OCI-LY1 (cell line): ENCODE data around the gene UMODL1.

ENCODE experiments used
- H2AFZ ChIP-seq: fragments of 200-600 bp; sonication (generic), shearing (Covaris generic); 2 replicates; pipeline ENCODE4 v1.6.0; 2014; ENCODE audit warnings: antibody characterized with exemption, mild to moderate bottlenecking, low read length
- H3F3A ChIP-seq: fragments of 200-600 bp; sonication (generic), shearing (Covaris generic); 2 replicates; pipeline ENCODE4 v1.6.0; 2014; ENCODE audit warnings: mild to moderate bottlenecking, antibody characterized with exemption, low read length, moderate library complexity; ENCODE audit not compliant: insufficient read depth
- H3K27ac ChIP-seq: fragments of 200-600 bp; sonication (generic); 2 replicates; pipeline ENCODE4 v1.5.1; 2014; ENCODE audit warnings: low read length, mixed run types, mild to moderate bottlenecking, low read depth; ENCODE audit not compliant: poor library complexity, severe bottlenecking
- H3K27me3 ChIP-seq: fragments of 200-600 bp; sonication (generic); 2 replicates; pipeline ENCODE4 v1.6.0; 2014; ENCODE audit warnings: antibody characterized with exemption, mild to moderate bottlenecking, low read length, moderate library complexity; ENCODE audit not compliant: insufficient read depth
- H3K36me3 ChIP-seq: fragments of 200-600 bp; sonication (generic); 2 replicates; pipeline ENCODE4 v1.6.1; 2014; ENCODE audit warnings: mild to moderate bottlenecking, antibody characterized with exemption, low read length, moderate library complexity, mixed read lengths; ENCODE audit not compliant: insufficient read depth
- H3K4me1 ChIP-seq: fragments of 200-600 bp; sonication (generic); 2 replicates; pipeline ENCODE4 v1.5.1; 2014; ENCODE audit warnings: mild to moderate bottlenecking, low read length, moderate library complexity; ENCODE audit not compliant: insufficient read depth, severe bottlenecking
- H3K4me2 ChIP-seq: fragments of 200-600 bp; sonication (generic), shearing (Covaris generic); 2 replicates; pipeline ENCODE4 v1.6.1; 2014; ENCODE audit warnings: low read length
- H3K4me3 ChIP-seq: fragments of 200-600 bp; sonication (generic); 2 replicates; pipeline ENCODE4 v1.5.1; 2014; ENCODE audit warnings: low read length, low read depth, mild to moderate bottlenecking, mixed read lengths; ENCODE audit not compliant: poor library complexity, severe bottlenecking
- H3K79me2 ChIP-seq: fragments of 200-600 bp; shearing (Covaris generic); 2 replicates; pipeline ENCODE4 v1.6.1; 2016; ENCODE audit warnings: mixed run types, low read length, mixed read lengths; ENCODE audit not compliant: insufficient read depth
- H3K9ac ChIP-seq: fragments of 200-600 bp; sonication (generic), shearing (Covaris generic); 2 replicates; pipeline ENCODE4 v1.6.1; 2014; ENCODE audit warnings: mild to moderate bottlenecking, low read length, mixed read lengths
- H3K9me2 ChIP-seq: fragments of 200-600 bp; sonication (generic), shearing (Covaris generic); 2 replicates; pipeline ENCODE4 v1.6.1; 2014; ENCODE audit warnings: low read depth, mild to moderate bottlenecking, low read length, mixed read lengths
- H3K9me3 ChIP-seq: fragments of 200-600 bp; shearing (Covaris generic); 2 replicates; pipeline ENCODE4 v1.6.1; 2014; ENCODE audit warnings: low read length, mixed read lengths
- H4K20me1 ChIP-seq: fragments of 200-600 bp; sonication (generic), shearing (Covaris generic); 2 replicates; pipeline ENCODE4 v1.6.0; 2016; ENCODE audit warnings: mild to moderate bottlenecking, low read length; ENCODE audit not compliant: insufficient read depth
- EZH2 ChIP-seq: fragments of 200-600 bp; sonication (generic), shearing (Covaris generic); IDR thresholded peaks from 2 replicates; pipeline ENCODE4 v1.8.0; 2017; ENCODE audit warnings: borderline replicate concordance, mixed run types, mild to moderate bottlenecking, antibody characterized with exemption, low read length, moderate library complexity, mixed read lengths
- TF ChIP-seq, protein P1 (sequence below): fragments of 200-600 bp; sonication (generic), shearing (Covaris generic); IDR thresholded peaks from 2 replicates; pipeline ENCODE4 v1.5.1; 2017; ENCODE audit warnings: mild to moderate bottlenecking, antibody characterized with exemption, low read length, moderate library complexity, mixed read lengths

UMODL1 gene

GRCh38 chr21:42182713-42183371 lies 111.7 kb downstream of the UMODL1 start:
- Histone ChIP-seq H3F3A (no peaks in the 10 kb centered on the region), H3K27me3 (no peaks in the 10 kb centered on the region), H3K79me2 (no peaks in the 10 kb centered on the region), H3K4me1 (peaks cover 6% of the 10 kb centered on the region), H3K9me2 (no peaks in the 10 kb centered on the region), H3K27ac (no peak overlapping the region), H3K9me3 (peaks cover 13% of the 10 kb centered on the region), H3K4me3 (no peak overlapping the region), H3K9ac (no peak overlapping the region), H3K4me2 (no peak overlapping the region), H2AFZ (no peak overlapping the region), H4K20me1 (no peaks in the 10 kb centered on the region), H3K36me3 (no peaks in the 10 kb centered on the region)
- TF ChIP-seq EZH2 = no peak
- TF ChIP-seq, protein P1, sequence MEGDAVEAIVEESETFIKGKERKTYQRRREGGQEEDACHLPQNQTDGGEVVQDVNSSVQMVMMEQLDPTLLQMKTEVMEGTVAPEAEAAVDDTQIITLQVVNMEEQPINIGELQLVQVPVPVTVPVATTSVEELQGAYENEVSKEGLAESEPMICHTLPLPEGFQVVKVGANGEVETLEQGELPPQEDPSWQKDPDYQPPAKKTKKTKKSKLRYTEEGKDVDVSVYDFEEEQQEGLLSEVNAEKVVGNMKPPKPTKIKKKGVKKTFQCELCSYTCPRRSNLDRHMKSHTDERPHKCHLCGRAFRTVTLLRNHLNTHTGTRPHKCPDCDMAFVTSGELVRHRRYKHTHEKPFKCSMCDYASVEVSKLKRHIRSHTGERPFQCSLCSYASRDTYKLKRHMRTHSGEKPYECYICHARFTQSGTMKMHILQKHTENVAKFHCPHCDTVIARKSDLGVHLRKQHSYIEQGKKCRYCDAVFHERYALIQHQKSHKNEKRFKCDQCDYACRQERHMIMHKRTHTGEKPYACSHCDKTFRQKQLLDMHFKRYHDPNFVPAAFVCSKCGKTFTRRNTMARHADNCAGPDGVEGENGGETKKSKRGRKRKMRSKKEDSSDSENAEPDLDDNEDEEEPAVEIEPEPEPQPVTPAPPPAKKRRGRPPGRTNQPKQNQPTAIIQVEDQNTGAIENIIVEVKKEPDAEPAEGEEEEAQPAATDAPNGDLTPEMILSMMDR = no peak

DNA sequence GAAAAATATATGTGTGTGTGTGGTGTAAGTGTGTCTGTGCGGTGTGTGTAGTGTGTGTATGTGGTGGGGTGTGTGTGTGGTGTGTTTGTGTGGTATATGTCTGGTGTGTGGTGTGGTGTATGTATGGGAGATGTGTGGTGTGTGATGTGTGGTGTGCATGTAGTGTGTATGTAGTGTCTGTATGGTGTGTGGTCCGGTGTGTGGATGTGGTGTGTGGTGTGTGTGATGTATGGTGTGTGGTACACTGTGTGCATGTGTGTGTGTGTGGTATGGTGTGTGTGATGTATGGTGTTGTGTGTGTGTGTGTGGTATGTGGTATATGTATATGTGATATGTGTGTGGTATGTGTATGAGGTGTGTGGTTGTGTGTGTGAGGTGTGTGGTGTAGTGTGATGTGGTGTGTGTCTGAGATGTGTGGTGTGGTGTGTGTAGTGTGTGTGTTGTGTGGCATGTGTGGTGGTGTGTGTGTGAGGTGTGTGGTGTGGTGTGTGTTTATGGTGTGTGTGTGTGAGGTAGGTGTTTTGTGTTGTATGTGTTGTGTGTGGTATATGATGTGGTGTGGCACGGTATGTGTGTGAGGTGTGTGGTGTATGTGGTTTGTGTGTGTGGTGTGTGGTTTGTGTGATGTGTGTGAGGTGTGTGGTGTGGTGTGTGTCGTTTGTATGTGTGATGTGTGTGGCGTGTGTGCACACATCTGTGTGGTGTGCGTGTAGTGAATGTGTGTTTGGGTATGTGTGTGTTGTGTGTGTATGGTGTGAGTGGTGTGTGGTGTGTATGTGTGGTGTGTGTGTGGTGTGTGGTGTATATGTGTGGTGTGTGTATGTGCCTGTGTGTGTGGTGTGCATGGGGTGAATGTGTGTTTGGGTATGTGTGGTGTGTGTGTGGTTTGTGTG lies 112.5 kb downstream of the UMODL1 start:
- Histone ChIP-seq H3K9ac (no peak overlapping the region), H3K79me2 (no peaks in the 10 kb centered on the region), H3K9me2 (no peaks in the 10 kb centered on the region), H4K20me1 (no peaks in the 10 kb centered on the region), H3K4me1 (peaks cover 14% of the 10 kb centered on the region), H3K4me2 (no peak overlapping the region), H3K27ac (no peak overlapping the region), H3K9me3 (peaks cover 13% of the 10 kb centered on the region), H3K4me3 (no peak overlapping the region), H3K36me3 (no peaks in the 10 kb centered on the region), H3K27me3 (no peaks in the 10 kb centered on the region), H2AFZ (no peak overlapping the region), H3F3A (no peaks in the 10 kb centered on the region)
- TF ChIP-seq, protein P1 = no peak
- TF ChIP-seq EZH2 = no peak

- H3K27me3 ChIP-seq = no peaks in the 10 kb centered on the region
- no peak overlapping the region for H3K4me3 ChIP-seq
- no peak overlapping the region for H3K27ac ChIP-seq
- no peaks in the 10 kb centered on the region for H4K20me1 ChIP-seq
- H2AFZ ChIP-seq = no peak overlapping the region
- no peaks in the 10 kb centered on the region for H3K9me2 ChIP-seq
- H3K9me3 ChIP-seq = peaks cover 13% of the 10 kb centered on the region
- H3K9ac ChIP-seq = no peak overlapping the region
- H3K4me1 ChIP-seq = peaks cover 44% of the 10 kb centered on the region
- H3K36me3 ChIP-seq = no peaks in the 10 kb centered on the region
- no peaks in the 10 kb centered on the region for H3K79me2 ChIP-seq
- TF ChIP-seq, protein P1 = no peak
- no peak for TF ChIP-seq EZH2
- H3F3A ChIP-seq = no peaks in the 10 kb centered on the region
- no peak overlapping the region for H3K4me2 ChIP-seq
Observed at GRCh38 chr21:42186591-42186990, 115.5 kb downstream of the UMODL1 start.
